WTC11 (cell line): ENCODE data around the gene CPNE4. TPM values are rescaled to one million over a fixed set of nuclear protein-coding genes. Genes with fewer than 3 reads are reported as not detected.

Experiments
- ATAC-seq: fragments of 200-7000 bp; cut with Tn5 transposase; 2 replicates; pipeline ENCODE4 v1.10.0; 2021; ENCODE audit warnings: mild to moderate bottlenecking, moderate library complexity
- CTCF ChIA-PET: fragments of 300-600 bp; sonication (Branson Sonifier 250); formaldehyde crosslinking; loops from one replicate; lab custom pipeline; 2021; ENCODE audit warnings: antibody characterized with exemption; lab: Charles Lee
- POLR2A ChIA-PET: fragments of 350-600 bp; sonication (Branson Sonifier 250); formaldehyde crosslinking; loops from one replicate; lab custom pipeline; 2021; ENCODE audit warnings: antibody characterized with exemption; lab: Charles Lee
- DNase-seq: peaks from one replicate; pipeline ENCODE4 v3.0.0; 2021; ENCODE audit warnings: low spot score
- H3K27ac Mint-ChIP-seq: 2 replicates; pipeline ENCODE4 v1.8.0; 2021; ENCODE audit warnings: mixed read lengths
- H3K27me3 Mint-ChIP-seq: 2 replicates; pipeline ENCODE4 v1.8.0; 2021; ENCODE audit warnings: low read depth, mild to moderate bottlenecking, moderate library complexity, mixed read lengths
- H3K36me3 Mint-ChIP-seq: 2 replicates; pipeline ENCODE4 v1.8.0; 2021; ENCODE audit warnings: mixed read lengths
- H3K4me1 Mint-ChIP-seq: 2 replicates; pipeline ENCODE4 v1.8.0; 2022; ENCODE audit warnings: mixed read lengths
- H3K4me3 Mint-ChIP-seq: 2 replicates; pipeline ENCODE4 v1.8.0; 2021; ENCODE audit warnings: mild to moderate bottlenecking, moderate library complexity, mixed read lengths
- H3K9me3 Mint-ChIP-seq: 2 replicates; pipeline ENCODE4 v1.8.0; 2021; ENCODE audit warnings: mixed read lengths
- AR ChIP-seq: fragments of 250-450 bp; sonication (Bioruptor Pico); IDR thresholded peaks from 2 replicates; pipeline ENCODE4 v1.9.0; 2021; ENCODE audit warnings: mild to moderate bottlenecking
- CDX4 ChIP-seq: fragments of 250-450 bp; sonication (Bioruptor Pico); IDR thresholded peaks from 2 replicates; pipeline ENCODE4 v1.9.0; 2021; ENCODE audit warnings: moderate library complexity, mild to moderate bottlenecking, inconsistent platforms, borderline replicate concordance
- CREM ChIP-seq: sonication (generic); formaldehyde crosslinking; IDR thresholded peaks from 2 replicates; pipeline ENCODE4 v1.8.1; 2022; ENCODE audit warnings: mild to moderate bottlenecking, missing genetic modification reagents, moderate library complexity
- E2F5 ChIP-seq: sonication (generic); formaldehyde crosslinking; IDR thresholded peaks from 2 replicates; pipeline ENCODE4 v1.8.1; 2022; ENCODE audit warnings: mild to moderate bottlenecking, moderate library complexity, missing genetic modification reagents
- EMX1 ChIP-seq: fragments of 250-450 bp; sonication (Bioruptor Pico); IDR thresholded peaks from 2 replicates; pipeline ENCODE4 v1.8.0; 2021; ENCODE audit warnings: mild to moderate bottlenecking
- ESRRA ChIP-seq: sonication (generic); formaldehyde crosslinking; IDR thresholded peaks from 2 replicates; pipeline ENCODE4 v1.8.1; 2022; ENCODE audit warnings: mild to moderate bottlenecking, missing genetic modification reagents, borderline replicate concordance
- FOXJ3 ChIP-seq: sonication (generic); formaldehyde crosslinking; IDR thresholded peaks from 2 replicates; pipeline ENCODE4 v1.9.0; 2021; ENCODE audit warnings: missing genetic modification reagents, mild to moderate bottlenecking, borderline replicate concordance
- FOXP1 ChIP-seq: sonication (generic); formaldehyde crosslinking; IDR thresholded peaks from 2 replicates; pipeline ENCODE4 v1.8.0; 2022; ENCODE audit warnings: missing genetic modification reagents, mild to moderate bottlenecking, moderate library complexity, borderline replicate concordance
- HMGA2 ChIP-seq: fragments of 250-450 bp; sonication (Bioruptor Pico); IDR thresholded peaks from 2 replicates; pipeline ENCODE4 v1.4.0; 2021; ENCODE audit warnings: mild to moderate bottlenecking, moderate library complexity
- IRF2 ChIP-seq: sonication (generic); formaldehyde crosslinking; IDR thresholded peaks from 2 replicates; pipeline ENCODE4 v1.8.0; 2022; ENCODE audit warnings: low read depth, missing genetic modification reagents, borderline replicate concordance
- MLX ChIP-seq: sonication (generic); formaldehyde crosslinking; IDR thresholded peaks from 2 replicates; pipeline ENCODE4 v1.8.1; 2023; ENCODE audit warnings: mild to moderate bottlenecking, missing genetic modification reagents, moderate library complexity
- NFE2L1 ChIP-seq: sonication (generic); formaldehyde crosslinking; IDR thresholded peaks from 2 replicates; pipeline ENCODE4 v1.8.1; 2023; ENCODE audit warnings: missing genetic modification reagents
- NR2C2 ChIP-seq: sonication (generic); formaldehyde crosslinking; IDR thresholded peaks from 2 replicates; pipeline ENCODE4 v1.8.0; 2022; ENCODE audit warnings: mild to moderate bottlenecking, missing genetic modification reagents
- RELA ChIP-seq: sonication (generic); formaldehyde crosslinking; IDR thresholded peaks from 2 replicates; pipeline ENCODE4 v1.8.1; 2022; ENCODE audit warnings: missing genetic modification reagents, mild to moderate bottlenecking, borderline replicate concordance
- TEAD4 ChIP-seq: sonication (generic); formaldehyde crosslinking; IDR thresholded peaks from 2 replicates; pipeline ENCODE4 v1.8.0; 2022; ENCODE audit warnings: mild to moderate bottlenecking, missing genetic modification reagents
- USF1 ChIP-seq: sonication (generic); formaldehyde crosslinking; IDR thresholded peaks from 2 replicates; pipeline ENCODE4 v1.8.0; 2022; ENCODE audit warnings: mild to moderate bottlenecking, missing genetic modification reagents
- USF2 ChIP-seq: sonication (generic); formaldehyde crosslinking; IDR thresholded peaks from 2 replicates; pipeline ENCODE4 v1.8.1; 2023; ENCODE audit warnings: mild to moderate bottlenecking, missing genetic modification reagents, moderate library complexity
- ZNF138 ChIP-seq: sonication (generic); formaldehyde crosslinking; conservative IDR thresholded peaks from 2 replicates; pipeline ENCODE4 v1.8.1; 2022; ENCODE audit warnings: mild to moderate bottlenecking, moderate library complexity, missing genetic modification reagents
- ZNF219 ChIP-seq: sonication (generic); formaldehyde crosslinking; IDR thresholded peaks from 2 replicates; pipeline ENCODE4 v1.8.0; 2023; ENCODE audit warnings: missing genetic modification reagents, mild to moderate bottlenecking, borderline replicate concordance
- ZNF232 ChIP-seq: sonication (generic); formaldehyde crosslinking; IDR thresholded peaks from 2 replicates; pipeline ENCODE4 v1.8.0; 2022; ENCODE audit warnings: mild to moderate bottlenecking, missing genetic modification reagents
- ZNF423 ChIP-seq: fragments of 250-450 bp; sonication (Bioruptor Pico); IDR thresholded peaks from 2 replicates; pipeline ENCODE4 v2.1.2; 2022; ENCODE audit warnings: mild to moderate bottlenecking, moderate library complexity
- total RNA-seq: library from RNA; stranded (reverse); gene quantifications from 3 replicates; pipeline ENCODE4 v1.2.3, GENCODE V29; 2021

Gene CPNE4
- total RNA-seq, 1 experiment from 2014 or later: 2.4 TPM

GRCh38 chr3:131794766-131795388 is 239.9 kb downstream of the CPNE4 start (continued):
- no peak for TF ChIP-seq AR (CRISPR knock-in tag)
- no peak for TF ChIP-seq ESRRA
- no peak for TF ChIP-seq CREM (CRISPR knock-in tag)
- TF ChIP-seq NR2C2 (CRISPR knock-in tag): no peak
- no peak for TF ChIP-seq ZNF423 (CRISPR knock-in tag)
- TF ChIP-seq RELA (CRISPR knock-in tag): no peak
- TF ChIP-seq E2F5: no peak

- peaks cover 9% of the 10 kb centered on the region for H3K27me3 Mint-ChIP-seq
- peaks cover 38% of the 10 kb centered on the region for H3K4me1 Mint-ChIP-seq
- H3K4me3 Mint-ChIP-seq: no peak overlapping the region
- DNase-seq: no peak
- TF ChIP-seq TEAD4 (CRISPR knock-in tag) (no peak), FOXP1 (CRISPR knock-in tag) (no peak), ZNF138 (CRISPR knock-in tag) (no peak)
- ChIA-PET POLR2A (no interaction called here), CTCF (interaction anchor here (0.9 to 5.4 kb wide), 8 partner anchors 12 to 417 kb away, joined by 3 to 57 read pairs (median 7); partner anchors contain the start of gene CPNE4)
- H3K27ac Mint-ChIP-seq: no peak overlapping the region
- no peaks in the 10 kb centered on the region for H3K36me3 Mint-ChIP-seq
- H3K9me3 Mint-ChIP-seq: no peaks in the 10 kb centered on the region
- no peak for ATAC-seq
These were observed 240.9 kb downstream of the CPNE4 start for GRCh38 chr3:131793870-131794269.

- Mint-ChIP-seq H3K9me3 (peaks cover 9% of the 10 kb centered on the region), H3K27ac (no peak overlapping the region), H3K4me3 (no peak overlapping the region), H3K36me3 (no peaks in the 10 kb centered on the region), H3K27me3 (no peaks in the 10 kb centered on the region), H3K4me1 (no peaks in the 10 kb centered on the region)
- ChIA-PET CTCF (no interaction called here), POLR2A (no interaction called here)
- TF ChIP-seq E2F5: no peak
- ATAC-seq (no peak), DNase-seq (no peak)
These were observed 245.6 kb downstream of the CPNE4 start for GRCh38 chr3:131789188-131789587.

- no peaks in the 10 kb centered on the region for H3K27me3 Mint-ChIP-seq
- ATAC-seq (no peak), DNase-seq (no peak)
- peaks cover 9% of the 10 kb centered on the region for H3K9me3 Mint-ChIP-seq
- ChIA-PET CTCF (no interaction called here), POLR2A (no interaction called here)
- H3K4me3 Mint-ChIP-seq: no peak overlapping the region
- H3K36me3 Mint-ChIP-seq: no peaks in the 10 kb centered on the region
- no peak overlapping the region for H3K27ac Mint-ChIP-seq
- H3K4me1 Mint-ChIP-seq: no peaks in the 10 kb centered on the region
- no peak for TF ChIP-seq USF2
- no peak for TF ChIP-seq MLX (CRISPR knock-in tag)
- no peak for TF ChIP-seq TEAD4 (CRISPR knock-in tag)
- TF ChIP-seq USF1 (CRISPR knock-in tag): no peak
- TF ChIP-seq CDX4: no peak
- TF ChIP-seq HMGA2 (CRISPR knock-in tag): no peak
- no peak for TF ChIP-seq ZNF219
- TF ChIP-seq ZNF232 (CRISPR knock-in tag): no peak
- no peak for TF ChIP-seq EMX1 (CRISPR knock-in tag)
- no peak for TF ChIP-seq FOXJ3
- no peak for TF ChIP-seq NFE2L1
- TF ChIP-seq IRF2 (CRISPR knock-in tag): no peak
These were observed 248.4 kb downstream of the CPNE4 start for GRCh38 chr3:131786386-131786785.
